GM19468 (cell line): ENCODE results near the gene G3BP2.
A peak's percentile ranks its signal among the peaks of the same experiment; 100 is the strongest.
"Not testable (repeated sequence)": the region's sequence is repeated elsewhere in the genome, so short reads cannot be mapped to it uniquely, and the experiment has no call there.

Source experiments
- ATAC-seq: cut with Tn5 transposase; IDR thresholded peaks from one replicate; pipeline ENCODE4 v1.9.1; 2021; ENCODE audit warnings: mild to moderate bottlenecking, moderate library complexity, moderate number of reproducible peaks; ENCODE audit not compliant: unreplicated experiment; ENCODE audit errors: extremely low read depth

G3BP2 gene

GRCh38 chr4:75685546-75686189 is 12.5 kb upstream of the G3BP2 start:
- ATAC-seq: no peak

- no peak for ATAC-seq
These were observed 10.4 kb upstream of the G3BP2 start for GRCh38 chr4:75683482-75684155.

GRCh38 chr4:75679876-75680575 is 6.8 kb upstream of the G3BP2 start:
- ATAC-seq: no peak

GRCh38 chr4:75678965-75679364 is 5.8 kb upstream of the G3BP2 start:
- ATAC-seq: no peak

- ATAC-seq: no peak
These were observed 5.3 kb upstream of the G3BP2 start for GRCh38 chr4:75678473-75678872.

GRCh38 chr4:75675004-75675531 is 1.9 kb upstream of the G3BP2 start:
- no peak for ATAC-seq

- no peak for ATAC-seq
These were observed 733 bp upstream of the G3BP2 start for GRCh38 chr4:75673959-75674328.

GRCh38 chr4:75672461-75673026 is 667 bp downstream of the G3BP2 start:
- ATAC-seq: no peak

- ATAC-seq: no peak
These were observed 1.3 kb downstream of the G3BP2 start for GRCh38 chr4:75671802-75672421.

- no peak for ATAC-seq
These were observed 4.6 kb downstream of the G3BP2 start for GRCh38 chr4:75668596-75668995.

- ATAC-seq: not testable (repeated sequence)
These were observed 5.6 kb downstream of the G3BP2 start for GRCh38 chr4:75667636-75668035.

- ATAC-seq: no peak
These were observed 6.9 kb downstream of the G3BP2 start for GRCh38 chr4:75666299-75666698.

GRCh38 chr4:75664604-75665003 is 8.6 kb downstream of the G3BP2 start:
- not testable (repeated sequence) for ATAC-seq

GRCh38 chr4:75662626-75663025 is 10.6 kb downstream of the G3BP2 start:
- ATAC-seq: no peak

GRCh38 chr4:75660491-75660890 is 12.7 kb downstream of the G3BP2 start:
- no peak for ATAC-seq

- no peak for ATAC-seq
These were observed 13.6 kb downstream of the G3BP2 start for GRCh38 chr4:75659512-75660031.

- no peak for ATAC-seq
These were observed 14.3 kb downstream of the G3BP2 start for GRCh38 chr4:75658876-75659275.

GRCh38 chr4:75655562-75655961 is 17.6 kb downstream of the G3BP2 start:
- ATAC-seq: peak; percentile 28

- no peak for ATAC-seq
These were observed 18.3 kb downstream of the G3BP2 start for GRCh38 chr4:75654905-75655304.

GRCh38 chr4:75653845-75654503 is 19.2 kb downstream of the G3BP2 start:
- no peak for ATAC-seq
